ENCODE measurements around the gene OR10A5. TPM values are rescaled to one million over a fixed set of nuclear protein-coding genes. Genes with fewer than 3 reads are reported as not detected.
A peak's percentile ranks its signal among the peaks of the same experiment; 100 is the strongest.

Gene OR10A5
- total RNA-seq, 1 experiment from 2014 or later: not detected

GRCh38 chr11:6856871-6857270 lies 11.4 kb downstream of the OR10A5 start:
- DNase-seq (ENCODE audit: low read depth, low spot score): no peak
- BruUV-seq (replicated peaks): no TSS peak
- no peak overlapping the region for H3K27ac ChIP-seq (ENCODE audit: low read length)
- H3K4me3 ChIP-seq (ENCODE audit: low read depth in 2 of 2, low read length in 2 of 2): no peak overlapping the region
- H3K9me3 ChIP-seq (ENCODE audit: control insufficient read depth, insufficient read depth, low read depth, low read length): no peaks in the 10 kb centered on the region
- no peaks in the 10 kb centered on the region for H3K36me3 ChIP-seq (ENCODE audit: control insufficient read depth, insufficient read depth, low read length)
- in situ Hi-C loops (cut with HindIII; ENCODE audit: low pct_unique_long_range_greater_than_20kb, low sequenced_read_pairs) (no loop called here), intact Hi-C loops (cut with micrococcal nuclease; ENCODE audit: unreplicated experiment) (no loop called here)
- ChIA-PET POLR2A (no interaction called here), CTCF (no interaction called here)
- no peak for ATAC-seq
- no peaks in the 10 kb centered on the region for H3K27me3 ChIP-seq (ENCODE audit: control insufficient read depth, insufficient read depth, low read length)
- no peaks in the 10 kb centered on the region for H3K4me1 ChIP-seq (ENCODE audit: control insufficient read depth, insufficient read depth, low read length)
- no peak for TF ChIP-seq TCF7L2 (IDR thresholded peaks at IDR 0.05; ENCODE audit: low read depth, low read length)
- TF ChIP-seq REST (IDR thresholded peaks at IDR 0.05; ENCODE audit: insufficient read depth in 1 of 2, low read depth in 2 of 2, low read length in 1 of 2): no peak

- intact Hi-C loops (cut with micrococcal nuclease; ENCODE audit: unreplicated experiment) (no loop called here), in situ Hi-C loops (cut with HindIII; ENCODE audit: low pct_unique_long_range_greater_than_20kb, low sequenced_read_pairs) (no loop called here)
- ChIA-PET CTCF (no interaction called here), POLR2A (no interaction called here)
- H3K4me1 ChIP-seq (ENCODE audit: control insufficient read depth, insufficient read depth, low read length): no peaks in the 10 kb centered on the region
- no peaks in the 10 kb centered on the region for H3K27me3 ChIP-seq (ENCODE audit: control insufficient read depth, insufficient read depth, low read length)
- no peak for DNase-seq (ENCODE audit: low read depth, low spot score)
- no peak within 1 kb of the TSS for H3K27ac ChIP-seq (ENCODE audit: low read length)
- H3K9me3 ChIP-seq (ENCODE audit: control insufficient read depth, insufficient read depth, low read depth, low read length): no peaks in the 10 kb centered on the region
- ATAC-seq: 0 out of 2 replicates have a peak, but pooled peaks have one; percentile 66
- BruUV-seq (replicated peaks): no TSS peak
- no peaks in the 10 kb centered on the region for H3K36me3 ChIP-seq (ENCODE audit: control insufficient read depth, insufficient read depth, low read length)
- TF ChIP-seq SIN3A (IDR thresholded peaks at IDR 0.05; ENCODE audit: borderline replicate concordance, insufficient read depth, low read depth, low read length): no peak
- TF ChIP-seq TCF7L2 (IDR thresholded peaks at IDR 0.05; ENCODE audit: low read depth, low read length): no peak
- 0 out of 2 replicates have a peak, but pooled peaks have one; percentile 11 for TF ChIP-seq CTCF (IDR thresholded peaks at IDR 0.05)
- no peak within 1 kb of the TSS for H3K4me3 ChIP-seq (ENCODE audit: low read depth in 2 of 2, low read length in 2 of 2)
These were observed 17.5 kb downstream of the OR10A5 start, which contains the start of gene OR10A2 for GRCh38 chr11:6862961-6863360. Gene OR10A2, plus strand, starts transcription at chr11:6863057. Its CDS starts 6,698 bp downstream, at chr11:6869755.

GRCh38 chr11:6864438-6864837 lies 19.0 kb downstream of the OR10A5 start:
- no TSS peak for BruUV-seq (replicated peaks)

More at GRCh38 chr11:6864438-6864837, 19.0 kb downstream of the OR10A5 start:
- Histone ChIP-seq H3K4me1 (ENCODE audit: control insufficient read depth, insufficient read depth, low read length) (no peaks in the 10 kb centered on the region), H3K9me3 (ENCODE audit: control insufficient read depth, insufficient read depth, low read depth, low read length) (no peaks in the 10 kb centered on the region), H3K36me3 (ENCODE audit: control insufficient read depth, insufficient read depth, low read length) (no peaks in the 10 kb centered on the region), H3K27me3 (ENCODE audit: control insufficient read depth, insufficient read depth, low read length) (no peaks in the 10 kb centered on the region), H3K27ac (ENCODE audit: low read length) (no peak overlapping the region), H3K4me3 (ENCODE audit: low read depth in 2 of 2, low read length in 2 of 2) (no peak overlapping the region)
- in situ Hi-C loops (cut with HindIII; ENCODE audit: low pct_unique_long_range_greater_than_20kb, low sequenced_read_pairs) (no loop called here), intact Hi-C loops (cut with micrococcal nuclease; ENCODE audit: unreplicated experiment) (no loop called here)
- ATAC-seq (no peak), DNase-seq (ENCODE audit: low read depth, low spot score) (no peak)
- POLR2A ChIA-PET: no interaction called here
- CTCF ChIA-PET: no interaction called here
- TF ChIP-seq CTCF (IDR thresholded peaks at IDR 0.05) (no peak), TCF7L2 (IDR thresholded peaks at IDR 0.05; ENCODE audit: low read depth, low read length) (no peak), SIN3A (IDR thresholded peaks at IDR 0.05; ENCODE audit: borderline replicate concordance, insufficient read depth, low read depth, low read length) (no peak), REST (IDR thresholded peaks at IDR 0.05; ENCODE audit: insufficient read depth in 1 of 2, low read depth in 2 of 2, low read length in 1 of 2) (no peak), POLR2AphosphoS5 (IDR thresholded peaks at IDR 0.05; ENCODE audit: low read depth, low read length) (no peak)

Data from Panc1 (cell line).